NCI-H1417 (cell line): ENCODE data around the gene FOXD4.
"Not testable (repeated sequence)": the region's sequence is repeated elsewhere in the genome, so short reads cannot be mapped to it uniquely, and the experiment has no call there.

Source experiments
- DNase-seq, 3 experiments: peaks; one replicate each; lab custom pipeline; 2025; lab: John Stamatoyannopoulos, UW

Gene FOXD4

GRCh38 chr9:117995-118467 is at the start of gene FOXD4:
Gene FOXD4 (minus strand): TSS chr9:118417. CDS start chr9:118119, 298 bp downstream.
- DNase-seq = not testable (repeated sequence)

- not testable (repeated sequence) for DNase-seq
Measured at GRCh38 chr9:159871-160270, 41.7 kb upstream of the FOXD4 start.

- DNase-seq = not testable (repeated sequence)
Measured at GRCh38 chr9:151173-151572, 33.0 kb upstream of the FOXD4 start.

GRCh38 chr9:139880-140279 is 21.7 kb upstream of the FOXD4 start:
- DNase-seq = not testable (repeated sequence)

- not testable (repeated sequence) for DNase-seq
Measured at GRCh38 chr9:117144-117994, 848 bp downstream of the FOXD4 start.

GRCh38 chr9:116239-117077 is 1.8 kb downstream of the FOXD4 start:
- DNase-seq = peak in 1 of 3 experiments; percentile 2

GRCh38 chr9:115118-115451 is 3.1 kb downstream of the FOXD4 start:
- DNase-seq = not testable (repeated sequence)

- peak in 2 of 3 experiments; percentile 5 to 28 for DNase-seq
Measured at GRCh38 chr9:114267-115117, 3.7 kb downstream of the FOXD4 start.

- peak; percentile 27 to 62 (median 58) for DNase-seq
Measured at GRCh38 chr9:113468-114266, 4.5 kb downstream of the FOXD4 start.

- DNase-seq = peak in 1 of 3 experiments; percentile 12
Measured at GRCh38 chr9:112589-113467, 5.4 kb downstream of the FOXD4 start.

- not testable (repeated sequence) for DNase-seq
Measured at GRCh38 chr9:110672-111071, 7.5 kb downstream of the FOXD4 start.

GRCh38 chr9:109540-109939 is 8.7 kb downstream of the FOXD4 start:
- DNase-seq = not testable (repeated sequence)

GRCh38 chr9:108742-109495 is 9.3 kb downstream of the FOXD4 start:
- not testable (repeated sequence) for DNase-seq

- not testable (repeated sequence) for DNase-seq
Measured at GRCh38 chr9:105991-106390, 12.2 kb downstream of the FOXD4 start.

- DNase-seq = peak in 1 of 3 experiments; percentile 54
Measured at GRCh38 chr9:100430-100829, 17.8 kb downstream of the FOXD4 start.

- not testable (repeated sequence) for DNase-seq
Measured at GRCh38 chr9:99867-100266, 18.4 kb downstream of the FOXD4 start.

- DNase-seq = not testable (repeated sequence)
Measured at GRCh38 chr9:98775-99174, 19.4 kb downstream of the FOXD4 start.

- not testable (repeated sequence) for DNase-seq
Measured at GRCh38 chr9:94992-95391, 23.2 kb downstream of the FOXD4 start.

GRCh38 chr9:94323-94722 is 23.9 kb downstream of the FOXD4 start:
- DNase-seq = not testable (repeated sequence)
